Osteoblast (primary cell): ENCODE results near the gene GLI3. TPM values are rescaled to one million over a fixed set of nuclear protein-coding genes. Genes with fewer than 3 reads are reported as not detected.

Source experiments
- DNase-seq: peaks from one replicate; pipeline ENCODE4 v3.0.0; 2011; ENCODE audit warnings: low spot score, mixed read lengths; ENCODE audit not compliant: insufficient read length; ENCODE audit errors: missing footprints
- H2AFZ ChIP-seq: 2 replicates; pipeline ENCODE4 v1.6.0; 2011; ENCODE audit warnings: mild to moderate bottlenecking, low read length
- H3K27ac ChIP-seq: 2 replicates; pipeline ENCODE4 v1.5.1; 2011; ENCODE audit warnings: mild to moderate bottlenecking, low read depth, low read length, moderate library complexity
- H3K27me3 ChIP-seq: 2 replicates; pipeline ENCODE4 v1.6.0; 2012; ENCODE audit warnings: mild to moderate bottlenecking, control low read depth, inconsistent platforms, low read length, moderate library complexity; ENCODE audit not compliant: insufficient read depth
- H3K36me3 ChIP-seq: 2 replicates; pipeline ENCODE4 v1.5.1; 2011; ENCODE audit warnings: mild to moderate bottlenecking, low read length, control low read depth, moderate library complexity; ENCODE audit not compliant: insufficient read depth
- H3K4me1 ChIP-seq: 2 replicates; pipeline ENCODE4 v1.5.1; 2011; ENCODE audit warnings: mild to moderate bottlenecking, low read length, control low read depth, moderate library complexity; ENCODE audit not compliant: insufficient read depth
- H3K4me2 ChIP-seq: 2 replicates; pipeline ENCODE4 v1.6.0; 2011; ENCODE audit warnings: mild to moderate bottlenecking, low read length; ENCODE audit not compliant: insufficient read depth
- H3K4me3 ChIP-seq: fragments of 200-600 bp; sonication (generic); 3 replicates; pipeline ENCODE4 v1.5.1; 2012; ENCODE audit warnings: mild to moderate bottlenecking, low read length, inconsistent platforms; ENCODE audit not compliant: insufficient read depth
- H3K79me2 ChIP-seq: 2 replicates; pipeline ENCODE4 v1.6.0; 2012; ENCODE audit warnings: mild to moderate bottlenecking, low read length, control low read depth, inconsistent platforms; ENCODE audit not compliant: insufficient read depth
- H3K9me3 ChIP-seq: 2 replicates; pipeline ENCODE4 v1.5.1; 2011; ENCODE audit warnings: low read depth, low read length, control low read depth
- H4K20me1 ChIP-seq: 2 replicates; pipeline ENCODE4 v1.6.0; 2012; ENCODE audit warnings: mild to moderate bottlenecking, low read length, control low read depth; ENCODE audit not compliant: insufficient read depth
- total RNA-seq: library from RNA; depleted of rRNA; stranded (reverse); fragments of >200 nt; gene quantifications from 2 replicates; pipeline ENCODE4 v1.2.3, GENCODE V29; 2012
- TF ChIP-seq, protein P1 (sequence below): IDR thresholded peaks from 2 replicates; pipeline ENCODE4 v1.5.1; 2011; ENCODE audit warnings: mild to moderate bottlenecking, low read depth, low read length, moderate library complexity; ENCODE audit errors: extremely low read depth

GLI3 gene
- total RNA-seq, 1 donor, result 11.9 TPM

DNA sequence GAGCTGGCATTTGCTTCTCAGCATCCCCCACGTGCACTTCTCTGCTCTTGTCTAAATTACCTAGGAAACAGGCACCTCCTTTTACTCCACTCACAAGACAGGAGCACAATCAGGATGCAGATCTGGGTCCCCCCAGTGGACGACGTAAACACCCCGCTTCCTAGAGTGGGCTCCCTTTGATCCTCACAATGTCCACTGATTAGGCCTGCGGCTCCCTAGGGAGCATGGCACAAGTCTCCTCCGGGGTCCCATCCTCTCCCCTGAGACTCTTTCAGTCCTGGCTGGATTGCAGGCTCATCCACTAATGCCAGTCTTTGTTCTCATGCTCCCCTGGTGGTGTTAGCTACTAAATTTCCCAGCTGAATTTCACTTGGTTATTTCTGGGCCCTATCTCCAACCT, 98.3 kb downstream of the GLI3 start:
- Histone ChIP-seq H3K4me1 (peaks cover 10% of the 10 kb centered on the region), H4K20me1 (peaks cover 14% of the 10 kb centered on the region), H3K9me3 (no peaks in the 10 kb centered on the region), H3K4me3 (no peak overlapping the region), H3K36me3 (no peaks in the 10 kb centered on the region), H3K79me2 (peaks cover 23% of the 10 kb centered on the region), H2AFZ (no peak overlapping the region), H3K27ac (no peak overlapping the region), H3K4me2 (no peak overlapping the region), H3K27me3 (no peaks in the 10 kb centered on the region)
- TF ChIP-seq, protein P1, sequence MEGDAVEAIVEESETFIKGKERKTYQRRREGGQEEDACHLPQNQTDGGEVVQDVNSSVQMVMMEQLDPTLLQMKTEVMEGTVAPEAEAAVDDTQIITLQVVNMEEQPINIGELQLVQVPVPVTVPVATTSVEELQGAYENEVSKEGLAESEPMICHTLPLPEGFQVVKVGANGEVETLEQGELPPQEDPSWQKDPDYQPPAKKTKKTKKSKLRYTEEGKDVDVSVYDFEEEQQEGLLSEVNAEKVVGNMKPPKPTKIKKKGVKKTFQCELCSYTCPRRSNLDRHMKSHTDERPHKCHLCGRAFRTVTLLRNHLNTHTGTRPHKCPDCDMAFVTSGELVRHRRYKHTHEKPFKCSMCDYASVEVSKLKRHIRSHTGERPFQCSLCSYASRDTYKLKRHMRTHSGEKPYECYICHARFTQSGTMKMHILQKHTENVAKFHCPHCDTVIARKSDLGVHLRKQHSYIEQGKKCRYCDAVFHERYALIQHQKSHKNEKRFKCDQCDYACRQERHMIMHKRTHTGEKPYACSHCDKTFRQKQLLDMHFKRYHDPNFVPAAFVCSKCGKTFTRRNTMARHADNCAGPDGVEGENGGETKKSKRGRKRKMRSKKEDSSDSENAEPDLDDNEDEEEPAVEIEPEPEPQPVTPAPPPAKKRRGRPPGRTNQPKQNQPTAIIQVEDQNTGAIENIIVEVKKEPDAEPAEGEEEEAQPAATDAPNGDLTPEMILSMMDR, result peak; percentile 8
- DNase-seq, result no peak

DNA sequence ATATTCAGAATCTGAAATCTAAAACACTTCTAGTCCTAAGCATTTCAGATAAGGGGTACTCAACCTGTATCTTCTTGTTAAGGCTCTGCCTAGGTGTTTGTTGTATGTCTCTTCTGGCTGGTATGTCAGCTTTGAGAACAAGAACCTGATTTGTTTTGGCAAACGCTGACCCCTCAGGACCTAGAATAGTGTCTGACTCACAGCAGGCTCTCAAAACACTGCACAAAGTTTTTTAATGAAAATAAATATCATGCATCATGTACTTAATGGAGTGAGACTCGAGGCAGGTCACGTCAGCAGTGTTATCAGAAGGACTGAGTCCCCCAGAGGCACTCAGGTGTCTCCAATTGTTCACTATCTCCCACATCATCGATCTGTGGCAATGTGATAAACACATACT, 99.1 kb downstream of the GLI3 start:
- H3K27me3 ChIP-seq, result no peaks in the 10 kb centered on the region
- H2AFZ ChIP-seq, result no peak overlapping the region
- no peak overlapping the region for H3K27ac ChIP-seq
- peaks cover 14% of the 10 kb centered on the region for H4K20me1 ChIP-seq
- peaks cover 3% of the 10 kb centered on the region for H3K4me1 ChIP-seq
- H3K4me3 ChIP-seq, result no peak overlapping the region
- DNase-seq, result no peak
- TF ChIP-seq, protein P1, result no peak
- no peak overlapping the region for H3K4me2 ChIP-seq
- no peaks in the 10 kb centered on the region for H3K9me3 ChIP-seq
- no peaks in the 10 kb centered on the region for H3K36me3 ChIP-seq
- H3K79me2 ChIP-seq, result peaks cover 23% of the 10 kb centered on the region

DNA sequence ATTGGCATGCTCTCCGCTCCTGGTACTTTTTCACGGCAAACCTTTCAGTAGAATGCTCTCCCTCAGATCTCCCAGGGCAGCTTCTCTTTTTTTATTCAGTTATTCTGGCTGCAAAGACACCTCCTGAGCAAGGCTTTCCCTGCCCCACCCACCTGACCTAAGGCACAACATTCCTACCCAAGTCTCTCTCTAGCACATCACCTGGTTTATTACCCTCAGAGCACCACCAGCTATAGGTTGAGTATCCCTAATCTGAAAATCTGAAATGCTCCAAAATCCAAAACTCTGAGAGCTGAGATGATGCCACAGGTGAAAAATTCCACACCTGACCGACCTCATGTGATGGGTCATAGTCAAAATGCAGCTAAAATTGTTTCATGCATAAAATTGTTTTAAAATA, 99.6 kb downstream of the GLI3 start:
- Histone ChIP-seq H2AFZ (no peak overlapping the region), H3K79me2 (peaks cover 23% of the 10 kb centered on the region), H3K4me1 (peaks cover 3% of the 10 kb centered on the region), H3K4me2 (no peak overlapping the region), H3K36me3 (no peaks in the 10 kb centered on the region), H3K27me3 (no peaks in the 10 kb centered on the region), H4K20me1 (peaks cover 14% of the 10 kb centered on the region), H3K9me3 (no peaks in the 10 kb centered on the region), H3K27ac (no peak overlapping the region), H3K4me3 (no peak overlapping the region)
- TF ChIP-seq, protein P1, result no peak
- DNase-seq, result no peak

DNA sequence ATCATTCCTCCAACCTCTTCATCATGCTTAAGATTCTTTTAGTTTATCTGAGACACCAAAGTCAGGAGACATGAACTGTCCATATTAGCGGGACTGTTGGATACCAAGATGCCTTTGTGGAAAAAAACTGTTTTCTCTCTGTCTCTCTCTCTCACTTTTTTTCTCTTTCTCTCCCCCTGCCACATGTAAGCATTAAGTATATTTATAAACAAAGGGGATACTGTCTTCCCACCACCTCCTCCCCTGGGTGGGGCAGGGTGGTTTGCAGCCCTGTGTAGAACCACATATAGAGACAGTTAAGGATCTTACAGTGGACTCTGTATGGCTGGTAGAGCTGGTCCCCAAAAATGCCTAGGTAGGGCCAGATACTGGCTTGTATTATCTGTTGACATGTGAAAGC, 101.3 kb downstream of the GLI3 start:
- no peak for DNase-seq
- no peaks in the 10 kb centered on the region for H3K36me3 ChIP-seq
- H3K4me1 ChIP-seq, result peaks cover 3% of the 10 kb centered on the region
- H4K20me1 ChIP-seq, result peaks cover 14% of the 10 kb centered on the region
- TF ChIP-seq, protein P1, result no peak
- no peak overlapping the region for H2AFZ ChIP-seq
- no peak overlapping the region for H3K27ac ChIP-seq
- H3K9me3 ChIP-seq, result no peaks in the 10 kb centered on the region
- H3K4me2 ChIP-seq, result no peak overlapping the region
- no peak overlapping the region for H3K4me3 ChIP-seq
- no peaks in the 10 kb centered on the region for H3K27me3 ChIP-seq
- H3K79me2 ChIP-seq, result peaks cover 27% of the 10 kb centered on the region
